ENCODE data around the gene HERPUD2.
"Not testable (repeated sequence)": the region's sequence is repeated elsewhere in the genome, so short reads cannot be mapped to it uniquely, and the experiment has no call there.

The HERPUD2 gene

DNA sequence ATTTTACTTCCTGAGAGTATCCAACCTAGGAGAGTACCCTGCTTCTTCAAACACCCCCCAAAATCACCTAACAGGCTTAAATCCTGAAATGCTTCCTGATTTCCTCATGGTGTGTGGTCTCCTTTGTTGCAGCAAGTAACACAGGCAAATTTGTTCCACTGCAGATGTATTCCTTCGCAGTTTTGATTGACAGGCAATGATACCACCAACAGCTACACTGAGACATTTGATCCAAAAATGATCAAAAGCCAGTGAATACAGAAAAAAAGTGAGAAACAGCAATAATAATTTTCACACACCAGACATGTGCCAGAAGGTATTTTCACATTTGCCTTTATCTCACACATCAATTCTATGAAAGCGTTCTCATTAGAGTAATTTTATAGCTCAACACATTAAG lies 95.9 kb downstream of the HERPUD2 start:
- DNase-seq = no peak

DNA sequence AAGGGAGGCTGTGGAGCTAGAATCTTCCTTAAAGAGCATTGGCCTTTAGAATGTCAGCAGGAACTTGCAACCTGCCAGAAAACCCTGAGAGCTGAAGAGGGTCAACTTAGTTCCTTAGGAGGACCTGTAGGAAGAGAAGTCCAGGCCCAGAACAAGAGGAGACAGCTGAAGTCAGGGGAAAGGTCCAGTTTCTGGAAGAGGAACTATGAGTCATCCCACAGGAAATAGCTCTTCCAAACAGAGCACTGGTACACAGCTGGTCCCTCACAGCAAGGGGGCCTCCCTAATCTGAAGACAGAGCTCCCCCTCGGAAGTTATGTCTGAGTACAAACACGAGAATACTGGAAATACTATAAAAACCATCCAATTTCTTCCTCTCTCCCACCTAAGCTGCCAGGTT lies 98.9 kb downstream of the HERPUD2 start:
- DNase-seq = no peak

DNA sequence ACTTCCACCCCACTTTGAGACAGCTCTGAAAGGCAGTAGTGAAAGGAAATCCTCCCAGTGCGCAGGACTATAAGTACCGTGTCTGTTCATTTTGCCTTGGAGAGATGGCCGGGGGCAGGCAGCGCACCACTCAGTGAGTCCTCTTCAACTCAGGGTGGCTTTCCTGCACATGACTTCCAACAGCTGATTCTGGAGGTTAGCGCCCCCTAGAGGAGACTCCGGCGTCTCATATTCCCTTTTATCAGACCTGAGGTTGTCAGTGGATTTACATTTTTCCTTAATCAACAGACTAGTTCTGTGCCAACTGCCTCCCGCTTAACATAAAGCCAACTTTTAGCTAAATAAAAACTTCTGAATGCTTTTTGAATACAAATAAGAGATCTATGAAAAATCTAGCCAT lies 101.0 kb downstream of the HERPUD2 start:
- no peak for DNase-seq

DNA sequence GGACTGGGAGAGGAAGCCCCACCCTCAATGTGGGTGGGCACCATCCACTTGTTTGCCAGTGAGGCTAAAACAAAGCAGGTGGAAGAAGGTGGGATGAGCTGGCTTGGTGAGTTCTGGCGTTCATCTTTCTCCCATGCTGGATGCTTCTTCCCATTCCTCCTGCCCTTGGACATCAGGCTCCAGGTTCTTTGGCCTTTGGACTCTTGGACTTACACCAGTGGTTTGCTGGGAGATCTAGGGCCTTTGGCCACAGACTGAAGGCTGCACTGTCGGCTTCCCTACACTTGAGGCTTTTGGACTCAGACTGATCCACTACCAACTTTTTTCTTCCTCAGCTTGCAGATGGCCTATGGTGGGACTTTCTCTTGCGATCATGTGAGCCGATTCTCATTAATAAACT lies 106.3 kb downstream of the HERPUD2 start:
- no peak for DNase-seq

DNA sequence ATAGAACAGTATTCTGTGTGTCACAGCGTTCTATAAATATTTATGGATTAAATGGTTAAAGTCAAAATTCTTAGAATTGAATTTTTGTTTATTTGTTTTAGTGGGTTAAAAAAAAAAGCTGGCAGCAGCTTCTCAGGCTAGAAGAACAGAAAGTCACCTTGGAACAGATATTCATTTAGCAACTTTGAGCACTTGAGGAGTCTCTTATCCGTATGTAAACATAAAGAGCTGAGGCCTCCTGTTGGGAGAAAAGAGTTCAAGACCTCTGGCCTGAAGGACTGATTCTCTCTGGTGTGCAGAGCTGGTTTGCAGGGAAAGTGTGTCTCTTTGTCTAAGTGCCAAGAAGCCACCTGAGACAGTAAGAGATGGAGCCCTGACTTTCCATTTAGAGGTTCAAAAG lies 109.9 kb downstream of the HERPUD2 start:
- DNase-seq = no peak

DNA sequence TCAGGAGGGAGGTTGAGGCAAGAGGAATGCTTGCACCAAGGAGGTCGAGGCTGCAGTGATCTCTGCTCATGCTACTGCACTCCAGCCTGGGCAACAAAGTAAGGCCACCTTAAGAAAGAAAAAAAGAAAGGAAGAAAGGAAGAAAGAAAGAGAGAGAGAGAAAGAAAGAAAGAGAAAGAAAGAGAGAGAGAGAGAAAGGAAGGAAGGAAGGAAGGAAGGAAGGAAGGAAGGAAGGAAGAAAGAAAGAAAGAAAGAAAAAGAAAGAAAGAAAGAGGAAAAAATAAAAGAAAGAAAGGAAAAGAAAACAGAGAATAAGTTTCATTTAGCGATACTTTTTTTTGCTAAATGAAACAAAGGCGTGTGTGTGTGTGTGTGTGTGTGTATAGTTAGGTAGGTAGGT lies 110.4 kb downstream of the HERPUD2 start:
- DNase-seq = not testable (repeated sequence)
